G401.6 (cell line): ENCODE measurements around the gene EGR4.

Experiments
- FAIRE-seq: peaks from 2 replicates; lab custom pipeline; 2012; peaks lifted over from hg19 to GRCh38; lab: Jason Lieb, UNC

The EGR4 gene

GRCh38 chr2:73293534-73294171, at the start of gene EGR4:
EGR4 (minus strand) TSS chr2:73293548; CDS start chr2:73293317, 231 bp downstream.
- FAIRE-seq = no peak

GRCh38 chr2:73341039-73341438, 47.7 kb upstream of the EGR4 start:
- FAIRE-seq = no peak

GRCh38 chr2:73339201-73339600, 45.9 kb upstream of the EGR4 start:
- FAIRE-seq = no peak

GRCh38 chr2:73337828-73338227, 44.5 kb upstream of the EGR4 start:
- FAIRE-seq = no peak

GRCh38 chr2:73334620-73335019, 41.3 kb upstream of the EGR4 start:
- peak; percentile 19 for FAIRE-seq

- no peak for FAIRE-seq
Measured at GRCh38 chr2:73334045-73334444, 40.7 kb upstream of the EGR4 start.

- no peak for FAIRE-seq
Measured at GRCh38 chr2:73333564-73333963, 40.2 kb upstream of the EGR4 start.

GRCh38 chr2:73324126-73324725, 30.9 kb upstream of the EGR4 start:
- FAIRE-seq = no peak

- FAIRE-seq = no peak
Measured at GRCh38 chr2:73323551-73323950, 30.2 kb upstream of the EGR4 start.

- FAIRE-seq = no peak
Measured at GRCh38 chr2:73314441-73314840, 21.1 kb upstream of the EGR4 start.

GRCh38 chr2:73307720-73308119, 14.4 kb upstream of the EGR4 start:
- no peak for FAIRE-seq

GRCh38 chr2:73301636-73302035, 8.3 kb upstream of the EGR4 start:
- FAIRE-seq = no peak

GRCh38 chr2:73300926-73301325, 7.6 kb upstream of the EGR4 start:
- no peak for FAIRE-seq

GRCh38 chr2:73297586-73297985, 4.2 kb upstream of the EGR4 start:
- FAIRE-seq = no peak

- FAIRE-seq = no peak
Measured at GRCh38 chr2:73297151-73297559, 3.8 kb upstream of the EGR4 start.

GRCh38 chr2:73295751-73296400, 2.5 kb upstream of the EGR4 start:
- FAIRE-seq = no peak

GRCh38 chr2:73294239-73294638, 891 bp upstream of the EGR4 start:
- no peak for FAIRE-seq

- no peak for FAIRE-seq
Measured at GRCh38 chr2:73292906-73293533, 328 bp downstream of the EGR4 start.

GRCh38 chr2:73292316-73292905, 937 bp downstream of the EGR4 start:
- no peak for FAIRE-seq

GRCh38 chr2:73291461-73292315, 1.7 kb downstream of the EGR4 start:
- FAIRE-seq = no peak

- no peak for FAIRE-seq
Measured at GRCh38 chr2:73291093-73291460, 2.3 kb downstream of the EGR4 start.
